GOT3 (cell line): ENCODE results near the gene AKNA.
"Not testable (repeated sequence)": the region's sequence is repeated elsewhere in the genome, so short reads cannot be mapped to it uniquely, and the experiment has no call there.

Source experiments
- DNase-seq: peaks from one replicate; lab custom pipeline; 2025; ENCODE audit warnings: mixed read lengths; lab: John Stamatoyannopoulos, UW

Gene AKNA

GRCh38 chr9:114336157-114336556 is 51.6 kb downstream of the AKNA start:
- DNase-seq: no peak

- DNase-seq: no peak
Measured at GRCh38 chr9:114335745-114336144, 52.0 kb downstream of the AKNA start.

- no peak for DNase-seq
Measured at GRCh38 chr9:114334490-114334889, 53.3 kb downstream of the AKNA start.

GRCh38 chr9:114333718-114334117 is 54.1 kb downstream of the AKNA start:
- not testable (repeated sequence) for DNase-seq

GRCh38 chr9:114332474-114333040 is 55.2 kb downstream of the AKNA start:
- DNase-seq: not testable (repeated sequence)

- not testable (repeated sequence) for DNase-seq
Measured at GRCh38 chr9:114331229-114332195, 56.3 kb downstream of the AKNA start.

GRCh38 chr9:114330636-114331035 is 57.1 kb downstream of the AKNA start:
- DNase-seq: no peak

GRCh38 chr9:114329625-114330022 is 58.2 kb downstream of the AKNA start, which contains the start of gene ORM2:
Gene ORM2 (plus strand): TSS chr9:114329869. CDS start chr9:114329905, 36 bp downstream.
- DNase-seq: not testable (repeated sequence)

GRCh38 chr9:114328937-114329624 is 58.7 kb downstream of the AKNA start:
- DNase-seq: not testable (repeated sequence)

GRCh38 chr9:114328357-114328820 is 59.4 kb downstream of the AKNA start:
- DNase-seq: not testable (repeated sequence)

- no peak for DNase-seq
Measured at GRCh38 chr9:114327749-114328148, 60.0 kb downstream of the AKNA start.

GRCh38 chr9:114325684-114326254 is 62.0 kb downstream of the AKNA start:
- DNase-seq: not testable (repeated sequence)

- DNase-seq: not testable (repeated sequence)
Measured at GRCh38 chr9:114324965-114325364, 62.8 kb downstream of the AKNA start.

- DNase-seq: no peak
Measured at GRCh38 chr9:114324492-114324891, 63.3 kb downstream of the AKNA start.

GRCh38 chr9:114323849-114324248 is 63.9 kb downstream of the AKNA start:
- not testable (repeated sequence) for DNase-seq

- not testable (repeated sequence) for DNase-seq
Measured at GRCh38 chr9:114322831-114323531, 64.8 kb downstream of the AKNA start, which contains the start of gene ORM1. Gene ORM1 (plus strand): TSS chr9:114323098. CDS start chr9:114323134, 36 bp downstream.

GRCh38 chr9:114322160-114322818 is 65.5 kb downstream of the AKNA start:
- DNase-seq: not testable (repeated sequence)

- DNase-seq: no peak
Measured at GRCh38 chr9:114321759-114322158, 66.0 kb downstream of the AKNA start.

- DNase-seq: not testable (repeated sequence)
Measured at GRCh38 chr9:114320710-114321109, 67.1 kb downstream of the AKNA start.

GRCh38 chr9:114319147-114319546 is 68.6 kb downstream of the AKNA start:
- DNase-seq: no peak

GRCh38 chr9:114318416-114318815 is 69.4 kb downstream of the AKNA start:
- no peak for DNase-seq
